A673 (cell line): ENCODE results near the gene SUN5. TPM values are rescaled to one million over a fixed set of nuclear protein-coding genes. Genes with fewer than 3 reads are reported as not detected.

ENCODE experiments used
- BruUV-seq: library from RNA; stranded (reverse); fragments of 400-500 nt; replicated peaks from 2 replicates; lab custom pipeline; 2021; lab: Mats Ljungman, UMichigan
- CTCF ChIA-PET: fragments of 300-600 bp; sonication (Branson Sonifier 250); formaldehyde crosslinking; loops from one replicate; lab custom pipeline; 2022; ENCODE audit warnings: antibody characterized with exemption; lab: Charles Lee
- POLR2A ChIA-PET: fragments of 300-600 bp; sonication (Branson Sonifier 250); formaldehyde crosslinking; loops from one replicate; lab custom pipeline; 2022; ENCODE audit warnings: antibody characterized with exemption; ENCODE audit not compliant: low non-redundant PET; lab: Charles Lee
- DNase-seq: peaks from one replicate; pipeline ENCODE4 v3.0.0-alpha.2; 2015; ENCODE audit warnings: low spot score
- H3K27ac ChIP-seq: fragments of 200-600 bp; sonication (generic); 2 replicates; pipeline ENCODE4 v1.5.1; 2016; ENCODE audit warnings: mixed run types, low read depth, mild to moderate bottlenecking, mixed read lengths, antibody characterized with exemption, low read length; ENCODE audit not compliant: poor library complexity, severe bottlenecking
- H3K27me3 ChIP-seq: fragments of 200-600 bp; sonication (generic); replicated peaks from 2 replicates; pipeline ENCODE4 v1.6.1; 2017; ENCODE audit warnings: mixed run types, low read depth, mild to moderate bottlenecking, mixed read lengths, antibody characterized with exemption, low read length; ENCODE audit not compliant: insufficient read depth, poor library complexity
- H3K36me3 ChIP-seq: fragments of 200-600 bp; sonication (generic); 2 replicates; pipeline ENCODE4 v1.6.1; 2016; ENCODE audit warnings: mixed run types, mild to moderate bottlenecking, mixed read lengths, antibody characterized with exemption, low read length; ENCODE audit not compliant: insufficient read depth, poor library complexity, severe bottlenecking
- H3K4me1 ChIP-seq: fragments of 200-600 bp; sonication (generic); 2 replicates; pipeline ENCODE4 v1.6.1; 2017; ENCODE audit warnings: mixed run types, mild to moderate bottlenecking, mixed read lengths, antibody characterized with exemption, low read length; ENCODE audit not compliant: insufficient read depth, poor library complexity, severe bottlenecking
- H3K4me3 ChIP-seq: fragments of 200-600 bp; sonication (generic); 2 replicates; pipeline ENCODE4 v1.5.1; 2016; ENCODE audit warnings: low read depth, mixed run types, mild to moderate bottlenecking, mixed read lengths, low read length; ENCODE audit not compliant: poor library complexity, severe bottlenecking
- H3K9me3 ChIP-seq: fragments of 200-600 bp; sonication (generic); 2 replicates; pipeline ENCODE4 v1.6.1; 2016; ENCODE audit warnings: mixed run types, low read depth, mild to moderate bottlenecking, mixed read lengths, antibody characterized with exemption, low read length; ENCODE audit not compliant: poor library complexity, severe bottlenecking
- CTCF ChIP-seq: fragments of 300-800, 200-600 bp; sonication (generic); conservative IDR thresholded peaks from 2 replicates; pipeline ENCODE4 v1.5.1; 2017; ENCODE audit warnings: low read depth, mild to moderate bottlenecking, antibody characterized with exemption, low read length, moderate library complexity, mixed read lengths
- EZH2 ChIP-seq: fragments of 200-600 bp; sonication (generic); IDR thresholded peaks from 2 replicates; pipeline ENCODE4 v1.6.1; 2017; ENCODE audit warnings: borderline replicate concordance, low read depth, mild to moderate bottlenecking, mixed read lengths, antibody characterized with exemption, low read length; ENCODE audit not compliant: poor library complexity, severe bottlenecking
- intact Hi-C: fragments of 100-400 bp; cut with micrococcal nuclease; formaldehyde crosslinking; loops from one replicate; pipeline ENCODE4 v1.10.0; 2022; ENCODE audit not compliant: unreplicated experiment
- total RNA-seq: library from RNA; stranded (reverse); gene quantifications from 2 replicates; pipeline ENCODE4 v1.2.3, GENCODE V29; 2021

The SUN5 gene
- total RNA-seq, 1 experiment from 2014 or later = not detected

- ChIA-PET POLR2A (no interaction called here), CTCF (no interaction called here)
- no TSS peak for BruUV-seq
- H3K4me3 ChIP-seq = no peak overlapping the region
- DNase-seq = no peak
- no peak overlapping the region for H3K27ac ChIP-seq
- TF ChIP-seq EZH2 (no peak), CTCF (no peak)
- no peaks in the 10 kb centered on the region for H3K36me3 ChIP-seq
- no peaks in the 10 kb centered on the region for H3K4me1 ChIP-seq
- peaks cover 61% of the 10 kb centered on the region for H3K27me3 ChIP-seq
- intact Hi-C loops = no loop called here
- H3K9me3 ChIP-seq = no peaks in the 10 kb centered on the region
These were observed 9.6 kb upstream of the SUN5 start for GRCh38 chr20:33013701-33014326.

- BruUV-seq = no TSS peak
- TF ChIP-seq CTCF = no peak
- TF ChIP-seq EZH2 = no peak
- DNase-seq = no peak
- Histone ChIP-seq H3K36me3 (no peaks in the 10 kb centered on the region), H3K27ac (no peak overlapping the region), H3K27me3 (peaks cover 60% of the 10 kb centered on the region), H3K4me3 (no peak overlapping the region), H3K9me3 (no peaks in the 10 kb centered on the region), H3K4me1 (no peaks in the 10 kb centered on the region)
- intact Hi-C loops = no loop called here
- ChIA-PET CTCF (no interaction called here), POLR2A (no interaction called here)
These were observed 8.3 kb upstream of the SUN5 start for GRCh38 chr20:33012327-33013189.

GRCh38 chr20:33010674-33011449 lies 6.6 kb upstream of the SUN5 start:
- no TSS peak for BruUV-seq
- intact Hi-C loops = no loop called here
- no peak for DNase-seq
- ChIA-PET POLR2A (no interaction called here), CTCF (no interaction called here)
- peaks cover 45% of the 10 kb centered on the region for H3K27me3 ChIP-seq
- no peaks in the 10 kb centered on the region for H3K36me3 ChIP-seq
- H3K9me3 ChIP-seq = no peaks in the 10 kb centered on the region
- no peaks in the 10 kb centered on the region for H3K4me1 ChIP-seq
- TF ChIP-seq EZH2 = no peak
- TF ChIP-seq CTCF = no peak
- no peak overlapping the region for H3K4me3 ChIP-seq
- H3K27ac ChIP-seq = no peak overlapping the region
